GM06990 (cell line): ENCODE measurements around the gene UBE2F.

Experiments
- DNase-seq: peaks from one replicate; pipeline ENCODE4 v3.0.0-alpha.2; 2011; ENCODE audit not compliant: insufficient read length; ENCODE audit errors: extremely low read depth
- H3K27me3 ChIP-seq: replicated peaks from 2 replicates; pipeline ENCODE4 v1.6.0; 2011; ENCODE audit warnings: low read length; ENCODE audit not compliant: control insufficient read depth, insufficient read depth
- H3K36me3 ChIP-seq: 2 replicates; pipeline ENCODE4 v1.5.1; 2011; ENCODE audit warnings: low read length; ENCODE audit not compliant: control insufficient read depth, insufficient read depth
- H3K4me3 ChIP-seq: replicated peaks from 2 replicates; pipeline ENCODE4 v1.5.1; 2011; ENCODE audit warnings: low read depth, mild to moderate bottlenecking, control low read depth, low read length
- CTCF ChIP-seq: IDR thresholded peaks from 2 replicates; pipeline ENCODE4 v1.5.1; 2011; ENCODE audit warnings: low read length, control low read depth, mild to moderate bottlenecking, inconsistent platforms; ENCODE audit not compliant: insufficient read depth, poor library complexity, severe bottlenecking

UBE2F gene

GRCh38 chr2:237939251-237939650 lies 27.6 kb upstream of the UBE2F start:
- no peak for TF ChIP-seq CTCF

GRCh38 chr2:237940828-237941227 lies 26.0 kb upstream of the UBE2F start:
- H3K27me3 ChIP-seq, result no peaks in the 10 kb centered on the region
- TF ChIP-seq CTCF, result no peak
- H3K4me3 ChIP-seq, result no peak overlapping the region
- H3K36me3 ChIP-seq, result no peaks in the 10 kb centered on the region
- DNase-seq, result no peak

More at GRCh38 chr2:237939251-237939650, 27.6 kb upstream of the UBE2F start:
- no peaks in the 10 kb centered on the region for H3K36me3 ChIP-seq
- no peak for DNase-seq
- H3K4me3 ChIP-seq, result no peak overlapping the region
- no peaks in the 10 kb centered on the region for H3K27me3 ChIP-seq

GRCh38 chr2:237941239-237941638 lies 25.6 kb upstream of the UBE2F start:
- no peak for TF ChIP-seq CTCF
- Histone ChIP-seq H3K27me3 (no peaks in the 10 kb centered on the region), H3K4me3 (no peak overlapping the region), H3K36me3 (no peaks in the 10 kb centered on the region)
- DNase-seq, result no peak

- TF ChIP-seq CTCF, result no peak
- H3K27me3 ChIP-seq, result no peaks in the 10 kb centered on the region
- no peaks in the 10 kb centered on the region for H3K36me3 ChIP-seq
- H3K4me3 ChIP-seq, result no peak overlapping the region
- DNase-seq, result no peak
Observed at GRCh38 chr2:237942513-237942899, 24.3 kb upstream of the UBE2F start.

GRCh38 chr2:237943395-237944094 lies 23.3 kb upstream of the UBE2F start:
- no peak overlapping the region for H3K4me3 ChIP-seq
- H3K36me3 ChIP-seq, result no peaks in the 10 kb centered on the region
- no peak for TF ChIP-seq CTCF
- no peaks in the 10 kb centered on the region for H3K27me3 ChIP-seq
- no peak for DNase-seq

GRCh38 chr2:237944302-237944701 lies 22.5 kb upstream of the UBE2F start:
- no peak for DNase-seq
- Histone ChIP-seq H3K4me3 (no peak overlapping the region), H3K27me3 (no peaks in the 10 kb centered on the region), H3K36me3 (no peaks in the 10 kb centered on the region)
- no peak for TF ChIP-seq CTCF
